Activated CD4-positive, alpha-beta T cell treated with anti-CD3 and anti-CD28 coated beads, Interleukin-2, amount 50 U/mL, for 24 hours (primary cell): ENCODE measurements around the gene CCDC152.
A peak's percentile ranks its signal among the peaks of the same experiment; 100 is the strongest.
"Not testable (repeated sequence)": the region's sequence is repeated elsewhere in the genome, so short reads cannot be mapped to it uniquely, and the experiment has no call there.

Source experiments
- DNase-seq, 2 donors: peaks; one replicate each; pipeline ENCODE4 v3.0.0-alpha.2; 2020; ENCODE audit warnings: low read depth in 1 of 2, low spot score in 1 of 2

The CCDC152 gene, protein sequence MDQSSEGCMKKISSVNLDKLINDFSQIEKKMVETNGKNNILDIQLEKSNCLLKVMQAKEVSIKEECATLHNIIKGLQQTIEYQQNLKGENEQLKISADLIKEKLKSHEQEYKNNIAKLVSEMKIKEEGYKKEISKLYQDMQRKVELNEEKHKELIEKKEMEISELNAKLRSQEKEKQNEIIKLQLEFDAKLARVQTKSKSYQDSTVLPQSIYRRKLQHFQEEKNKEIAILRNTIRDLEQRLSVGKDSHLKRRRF

DNA sequence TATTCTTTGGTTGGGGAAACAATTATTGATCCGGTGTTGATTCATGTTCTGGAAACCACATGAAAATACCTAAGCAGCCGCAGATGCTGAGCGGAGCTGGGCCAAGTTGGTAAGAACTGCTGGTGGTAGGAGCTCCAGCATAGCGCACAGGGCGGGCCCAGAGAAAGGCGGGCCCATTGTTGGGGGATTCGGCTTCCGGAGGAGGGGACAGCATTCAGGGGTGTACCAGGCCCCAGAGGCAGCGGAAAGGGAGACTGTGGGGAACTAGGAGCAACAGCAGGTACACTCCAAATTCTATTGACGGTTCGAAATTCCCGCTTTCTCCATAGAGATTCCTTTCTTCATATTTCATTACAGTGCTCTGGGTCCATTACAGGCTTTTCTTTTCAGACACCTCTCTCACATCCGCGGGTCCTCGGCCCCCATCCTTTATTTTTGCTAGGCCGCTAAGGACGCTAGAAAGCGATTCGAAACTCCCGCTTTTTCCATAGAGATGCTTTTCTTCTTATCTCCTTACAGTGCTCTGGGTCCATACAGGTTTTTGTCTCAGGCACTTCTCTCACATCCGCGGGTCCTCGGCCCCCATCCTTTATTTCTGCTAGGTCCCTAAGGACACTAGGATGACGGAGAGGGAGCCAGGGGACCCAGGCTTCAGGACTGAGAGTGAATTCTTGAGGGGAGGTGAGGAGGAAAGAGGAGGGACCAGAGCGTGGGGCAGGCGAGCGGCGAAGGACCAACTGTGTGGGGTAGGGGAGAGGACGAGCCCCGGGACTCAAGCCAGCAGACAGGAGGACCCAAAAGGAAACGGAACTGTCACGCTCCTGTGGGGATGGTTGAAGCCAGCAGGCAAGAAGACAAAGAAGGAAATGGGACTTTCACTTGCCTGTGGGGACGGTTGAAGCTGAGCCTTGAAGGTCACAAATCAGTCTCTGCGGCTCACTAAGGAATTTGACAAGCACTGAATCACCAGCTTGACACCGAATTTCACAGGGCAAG is at the start of gene CCDC152:
TSS of gene CCDC152 (plus strand) at position 213 of the 996 bp plus-strand sequence. CDS start 2,304 bp downstream, outside the sequence.
- peak; percentile 26 to 49 for DNase-seq

DNA sequence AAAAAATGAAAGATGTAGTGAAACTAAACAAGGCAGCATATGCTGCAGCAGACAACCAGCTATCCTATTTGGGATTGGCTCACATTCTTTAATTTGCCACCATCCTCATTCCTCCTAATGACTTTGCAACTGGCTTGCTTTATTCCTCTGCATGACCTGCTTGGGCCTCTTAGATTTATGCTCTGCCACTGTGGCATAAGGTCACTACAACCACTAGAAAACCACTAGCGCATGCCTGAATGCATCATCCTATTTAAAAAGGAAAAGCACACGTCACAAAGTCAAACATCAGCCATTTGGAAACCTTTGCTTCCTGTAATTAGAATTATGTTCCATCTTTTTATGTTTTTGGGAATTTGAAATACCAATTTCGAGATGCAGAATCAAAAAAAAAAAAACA is 40.8 kb upstream of the CCDC152 start:
- DNase-seq, result no peak

DNA sequence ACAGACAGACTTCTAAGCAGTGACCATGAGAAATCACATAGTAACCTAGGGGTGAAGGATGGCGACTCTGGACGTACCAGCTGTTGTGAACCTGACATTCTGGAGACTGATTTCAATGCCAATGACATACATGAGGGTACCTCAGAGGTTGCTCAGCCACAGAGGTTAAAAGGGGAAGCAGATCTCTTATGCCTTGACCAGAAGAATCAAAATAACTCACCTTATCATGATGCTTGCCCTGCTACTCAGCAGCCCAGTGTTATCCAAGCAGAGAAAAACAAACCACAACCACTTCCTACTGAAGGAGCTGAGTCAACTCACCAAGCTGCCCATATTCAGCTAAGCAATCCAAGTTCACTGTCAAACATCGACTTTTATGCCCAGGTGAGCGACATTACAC is 38.0 kb upstream of the CCDC152 start:
- no peak for DNase-seq

DNA sequence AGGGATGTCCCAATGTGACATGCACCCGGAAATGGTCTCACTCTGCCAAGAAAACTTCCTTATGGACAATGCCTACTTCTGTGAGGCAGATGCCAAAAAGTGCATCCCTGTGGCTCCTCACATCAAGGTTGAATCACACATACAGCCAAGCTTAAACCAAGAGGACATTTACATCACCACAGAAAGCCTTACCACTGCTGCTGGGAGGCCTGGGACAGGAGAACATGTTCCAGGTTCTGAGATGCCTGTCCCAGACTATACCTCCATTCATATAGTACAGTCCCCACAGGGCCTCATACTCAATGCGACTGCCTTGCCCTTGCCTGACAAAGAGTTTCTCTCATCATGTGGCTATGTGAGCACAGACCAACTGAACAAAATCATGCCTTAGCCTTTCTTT is 37.6 kb upstream of the CCDC152 start:
- DNase-seq, result no peak

DNA sequence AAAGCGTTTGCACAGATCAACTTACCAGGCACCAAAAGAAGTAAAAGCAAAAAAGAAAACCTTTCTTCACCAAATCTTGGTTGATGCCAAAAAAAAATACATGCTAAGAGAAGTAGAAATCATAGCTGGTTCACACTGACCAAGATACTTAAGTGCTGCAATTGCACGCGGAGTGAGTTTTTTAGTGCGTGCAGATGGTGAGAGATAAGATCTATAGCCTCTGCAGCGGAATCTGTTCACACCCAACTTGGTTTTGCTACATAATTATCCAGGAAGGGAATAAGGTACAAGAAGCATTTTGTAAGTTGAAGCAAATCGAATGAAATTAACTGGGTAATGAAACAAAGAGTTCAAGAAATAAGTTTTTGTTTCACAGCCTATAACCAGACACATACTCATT is 36.4 kb upstream of the CCDC152 start:
- DNase-seq, result no peak

DNA sequence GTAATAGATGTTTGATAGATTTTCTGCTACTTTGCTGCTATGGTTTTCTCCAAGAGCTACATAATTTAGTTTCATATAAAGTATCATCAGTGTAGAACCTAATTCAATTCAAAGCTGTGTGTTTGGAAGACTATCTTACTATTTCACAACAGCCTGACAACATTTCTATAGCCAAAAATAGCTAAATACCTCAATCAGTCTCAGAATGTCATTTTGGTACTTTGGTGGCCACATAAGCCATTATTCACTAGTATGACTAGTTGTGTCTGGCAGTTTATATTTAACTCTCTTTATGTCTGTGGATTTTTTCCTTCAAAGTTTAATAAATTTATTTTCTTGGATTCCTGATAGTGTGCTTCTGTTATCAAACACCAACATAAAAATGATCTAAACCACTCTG is 35.1 kb upstream of the CCDC152 start:
- no peak for DNase-seq

DNA sequence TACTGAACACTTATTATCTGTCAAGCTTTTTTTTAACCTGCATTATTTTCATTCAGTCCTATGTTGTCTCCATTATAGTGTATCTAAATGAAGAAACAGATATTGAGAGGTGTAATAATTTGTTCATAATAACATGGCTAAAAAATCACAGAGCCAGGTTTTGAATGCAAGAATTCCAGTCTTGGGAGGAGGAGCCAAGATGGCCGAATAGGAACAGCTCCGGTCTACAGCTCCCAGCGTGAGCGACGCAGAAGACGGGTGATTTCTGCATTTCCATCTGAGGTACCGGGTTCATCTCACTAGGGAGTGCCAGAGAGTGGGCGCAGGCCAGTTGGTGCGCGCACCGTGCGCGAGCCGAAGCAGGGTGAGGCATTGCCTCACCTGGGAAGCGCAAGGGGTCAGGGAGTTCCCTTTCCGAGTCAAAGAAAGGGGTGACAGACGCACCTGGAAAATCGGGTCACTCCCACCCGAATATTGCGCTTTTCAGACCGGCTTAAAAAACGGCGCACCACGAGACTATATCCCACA is 22.0 kb upstream of the CCDC152 start:
- not testable (repeated sequence) for DNase-seq

DNA sequence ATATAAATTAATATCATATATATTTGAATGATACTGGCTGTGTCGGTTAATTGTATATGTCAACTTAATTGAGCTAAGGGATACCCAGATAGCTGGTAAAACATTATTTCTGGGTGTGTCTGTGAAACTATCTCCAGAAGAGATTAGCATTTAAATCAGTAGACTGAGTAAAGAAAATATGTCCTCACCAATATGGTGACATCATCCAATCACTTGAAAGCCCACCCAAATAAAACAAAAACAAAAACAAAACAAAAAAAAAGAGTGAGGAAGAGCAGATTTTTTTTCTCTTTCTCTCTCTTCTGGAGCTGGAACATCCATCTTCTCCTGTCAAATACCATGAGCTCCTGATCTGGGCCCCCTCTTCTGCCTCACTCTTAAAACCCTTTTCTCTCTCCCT is 15.7 kb upstream of the CCDC152 start:
- DNase-seq, result no peak

DNA sequence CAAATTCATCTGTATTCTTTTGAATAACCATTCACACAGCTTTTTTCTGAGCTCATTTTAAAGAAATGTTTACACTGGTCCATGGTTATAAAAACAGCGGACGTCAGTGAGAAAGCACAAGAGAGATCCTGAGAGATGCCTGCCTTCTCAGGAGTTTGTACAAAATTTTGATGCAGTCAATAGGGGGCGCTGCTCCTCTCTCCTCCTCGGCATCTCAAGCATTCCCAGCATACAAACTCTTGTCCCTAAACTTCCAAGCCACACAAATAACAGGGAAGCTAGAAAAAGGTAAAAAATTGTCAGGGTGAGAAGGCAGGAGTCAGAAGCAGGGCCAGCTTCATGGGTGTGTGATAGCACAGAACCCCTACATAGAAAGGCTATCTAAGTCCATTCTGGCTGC is 11.2 kb upstream of the CCDC152 start:
- no peak for DNase-seq

DNA sequence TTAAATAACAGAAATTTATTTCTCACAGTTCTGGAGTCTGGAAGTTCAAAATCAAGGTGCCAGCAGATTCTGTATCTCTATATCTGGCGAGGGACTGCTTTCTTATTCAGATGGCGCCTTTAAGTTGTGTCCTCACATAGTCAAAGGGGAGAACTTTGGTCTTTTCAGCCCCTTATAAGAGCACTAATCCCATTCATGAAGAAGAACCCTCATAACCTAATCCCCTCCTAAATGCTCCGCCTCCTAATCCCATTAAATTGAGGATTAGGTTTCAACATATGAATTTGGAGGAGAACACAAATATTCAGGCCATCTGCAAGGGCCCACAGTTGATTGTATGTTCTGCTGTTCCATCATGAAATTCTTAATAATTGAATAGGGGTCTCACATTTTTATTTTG is 10.8 kb upstream of the CCDC152 start:
- no peak for DNase-seq

DNA sequence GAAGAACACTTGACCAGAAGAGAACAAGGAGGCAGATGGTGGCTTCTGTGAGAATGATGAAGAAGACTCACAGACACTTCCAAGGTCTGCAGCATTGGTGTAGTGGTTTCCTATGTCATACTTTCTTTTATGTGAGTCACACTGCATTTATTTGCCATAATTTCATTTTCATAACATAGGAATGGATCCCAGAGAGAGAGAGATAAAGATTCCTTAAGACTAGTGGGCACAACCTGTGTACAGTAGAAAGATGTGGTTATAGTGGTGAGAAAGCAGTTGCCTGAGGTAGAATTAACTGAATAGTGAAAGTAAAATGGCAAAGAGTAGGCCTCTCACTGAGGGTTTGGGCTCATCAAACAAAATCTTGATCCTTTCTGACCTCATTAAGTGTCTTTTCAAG is 7.6 kb upstream of the CCDC152 start:
- DNase-seq, result no peak

DNA sequence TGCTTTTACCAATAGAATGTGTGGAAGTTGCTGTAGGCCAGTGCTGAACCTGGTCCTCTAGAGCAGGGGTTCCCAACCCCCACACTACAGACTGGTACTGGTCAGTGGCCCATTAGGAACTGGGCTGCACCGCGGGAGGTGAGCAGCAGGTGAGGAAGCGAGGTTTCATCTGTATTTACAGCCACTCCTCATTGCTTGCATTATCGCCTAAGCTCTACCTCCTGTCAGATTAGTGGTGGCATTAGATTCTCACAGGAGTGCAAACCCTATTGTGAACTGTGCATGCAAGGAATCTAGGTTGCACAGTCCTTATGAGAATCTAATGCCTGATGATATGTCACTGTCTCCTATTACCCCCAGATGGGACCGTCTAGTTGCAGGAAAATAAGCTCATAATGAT is 6.1 kb upstream of the CCDC152 start:
- DNase-seq, result no peak

DNA sequence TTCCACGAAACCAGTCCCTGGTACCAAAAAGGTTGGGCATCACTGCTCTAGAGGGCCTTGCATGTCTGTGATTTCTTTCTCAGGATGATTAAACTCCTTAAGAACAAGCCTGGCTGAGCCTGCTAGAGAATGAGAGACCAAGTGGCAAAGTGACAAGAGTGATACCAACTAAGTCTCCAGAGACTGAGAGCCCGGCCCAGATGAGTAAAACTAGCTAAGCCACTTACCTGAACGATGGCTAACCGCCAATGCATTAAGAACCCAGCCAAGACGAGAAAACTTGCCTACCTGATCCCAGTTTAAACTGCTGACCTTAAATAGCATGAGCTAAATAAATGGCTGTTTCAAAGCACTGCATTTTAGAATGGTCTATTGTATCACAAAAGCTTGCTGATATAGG is 5.6 kb upstream of the CCDC152 start:
- no peak for DNase-seq

DNA sequence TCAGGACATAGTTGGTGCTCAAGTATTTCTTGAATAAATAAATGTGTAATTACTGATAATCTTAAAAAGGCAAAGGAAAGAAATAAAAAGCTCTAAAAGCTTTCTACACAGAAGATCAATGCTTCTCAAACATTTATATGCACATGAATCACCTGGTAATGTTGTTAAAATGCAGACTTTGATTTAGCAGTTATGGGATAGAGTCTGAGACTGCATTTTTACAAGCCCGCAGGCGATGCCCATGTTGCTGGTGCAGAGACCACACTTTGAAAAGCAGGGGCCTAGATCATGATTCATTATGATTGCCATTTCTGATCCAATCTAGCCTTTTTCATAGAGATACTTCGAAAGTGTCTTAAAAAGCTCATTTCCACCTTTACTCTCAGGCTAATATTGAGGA is 3.5 kb upstream of the CCDC152 start:
- no peak for DNase-seq

DNA sequence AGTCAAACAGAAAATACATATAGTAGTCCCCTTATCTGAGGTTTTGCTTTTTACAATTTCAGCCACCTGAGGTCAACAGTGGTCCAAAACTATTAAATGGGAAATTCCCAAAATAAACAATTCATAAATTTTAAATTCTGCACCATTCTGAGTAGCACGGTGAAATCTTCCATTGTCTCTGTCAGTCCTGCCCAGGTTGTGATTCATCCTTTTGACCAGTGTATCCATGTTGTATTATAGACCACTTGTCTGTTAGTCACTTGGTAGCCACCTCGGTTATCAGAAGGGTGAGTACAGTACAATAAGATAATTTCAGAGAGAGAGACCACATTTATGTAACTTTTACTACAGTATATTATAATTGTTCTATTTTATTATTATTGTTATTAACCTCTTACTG is 2.8 kb downstream of the CCDC152 start:
- no peak for DNase-seq

DNA sequence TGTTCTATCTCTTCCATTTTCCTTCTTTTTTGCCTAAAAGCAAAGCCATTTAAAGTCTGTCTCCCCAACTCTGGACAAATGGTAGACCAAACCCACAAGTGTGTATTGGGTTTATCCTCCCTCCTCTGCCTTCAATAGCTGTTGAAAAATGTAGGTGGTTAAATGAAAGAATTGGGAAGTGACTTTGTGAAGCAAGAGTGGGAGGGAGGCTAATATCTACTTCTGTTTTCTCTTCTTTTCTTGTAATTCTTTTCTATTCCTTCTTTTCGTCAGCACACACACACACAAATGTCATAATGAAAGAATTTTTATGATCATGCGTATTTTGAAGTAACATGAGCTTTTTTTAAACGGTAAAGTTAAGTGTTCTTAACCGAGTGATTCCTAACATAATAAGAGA is 3.8 kb downstream of the CCDC152 start:
- DNase-seq, result no peak

DNA sequence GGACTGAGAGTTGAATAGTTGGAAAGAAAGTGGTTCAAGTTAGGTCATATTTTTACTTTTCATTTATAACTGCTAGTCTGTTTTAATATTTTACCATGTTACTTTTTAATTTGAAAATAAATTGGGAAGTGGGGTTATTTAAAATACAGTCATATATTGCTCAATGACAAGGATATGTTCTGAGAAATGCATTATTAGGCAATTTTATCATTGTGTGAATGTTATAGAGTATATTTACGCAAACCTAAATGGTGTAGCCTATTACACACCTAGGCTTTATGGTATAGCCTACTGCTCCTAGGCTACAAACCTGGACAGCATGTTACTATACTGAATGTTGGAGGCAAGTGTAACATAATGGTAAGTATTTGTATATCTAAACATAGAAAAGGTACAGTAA is 5.2 kb downstream of the CCDC152 start:
- no peak for DNase-seq

DNA sequence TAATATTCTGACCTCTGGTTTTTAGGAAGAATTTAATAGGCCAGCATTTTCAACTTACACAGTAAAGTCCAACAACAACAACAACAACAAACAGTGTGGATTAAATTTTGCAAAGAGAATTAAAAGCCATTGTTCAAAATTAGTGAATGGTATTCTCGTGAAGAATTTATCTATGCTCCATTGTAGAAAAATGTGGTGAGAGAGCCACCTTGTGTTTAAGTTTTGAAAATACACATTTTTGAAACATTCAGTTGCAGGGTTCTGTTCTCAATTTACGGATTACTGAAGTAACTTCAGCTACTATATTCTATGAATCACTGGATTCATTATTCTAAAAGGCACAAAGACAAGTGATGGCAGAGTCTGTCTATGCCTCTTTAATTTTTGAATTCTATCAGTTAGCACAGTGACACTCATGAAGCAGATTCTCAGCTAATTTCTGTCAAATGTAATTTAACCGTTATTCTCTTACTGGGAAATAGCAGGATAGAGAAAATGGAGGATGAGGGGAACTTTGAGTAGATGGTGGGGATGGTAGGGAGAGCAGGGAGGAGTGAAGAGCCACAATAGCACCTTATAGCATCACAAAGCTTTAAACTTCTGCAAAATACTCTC is 11.0 kb downstream of the CCDC152 start:
- no peak for DNase-seq

DNA sequence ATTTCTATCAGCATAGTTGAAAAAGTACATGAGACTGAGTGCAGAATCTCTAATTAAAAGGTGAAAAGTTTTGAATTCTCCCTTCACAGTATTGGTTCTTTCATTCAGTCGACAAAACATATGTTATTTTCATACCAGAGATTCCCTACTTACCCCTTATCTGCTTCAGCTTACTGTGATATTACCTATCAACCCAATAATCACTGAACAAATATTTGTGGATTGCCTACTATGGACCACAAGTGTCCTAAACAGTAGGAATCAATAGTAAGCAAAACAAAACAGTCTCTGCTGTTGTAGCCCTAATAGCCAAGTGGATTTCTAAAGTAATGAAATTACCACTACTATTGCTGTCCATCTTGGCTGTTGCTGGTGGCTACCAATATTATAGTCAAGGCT is 11.5 kb downstream of the CCDC152 start:
- no peak for DNase-seq

DNA sequence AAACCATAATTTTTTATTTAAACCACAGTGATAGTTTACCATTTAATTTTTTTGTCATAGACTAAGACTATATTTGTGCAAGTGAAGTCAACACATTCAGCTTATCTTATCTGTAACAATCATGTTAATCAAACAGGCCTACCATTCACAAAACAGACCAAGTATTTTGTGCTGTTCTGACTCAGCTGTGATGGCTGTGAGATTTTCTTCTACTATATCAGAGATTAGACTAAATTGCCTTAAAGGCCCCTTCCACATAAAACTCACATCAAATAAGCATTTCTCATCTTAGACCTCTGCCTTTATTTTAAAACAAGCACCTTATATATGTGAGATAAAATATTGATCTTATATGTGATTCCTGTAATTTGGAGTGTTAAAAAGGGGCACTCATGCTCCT is 13.4 kb downstream of the CCDC152 start:
- DNase-seq, result no peak

DNA sequence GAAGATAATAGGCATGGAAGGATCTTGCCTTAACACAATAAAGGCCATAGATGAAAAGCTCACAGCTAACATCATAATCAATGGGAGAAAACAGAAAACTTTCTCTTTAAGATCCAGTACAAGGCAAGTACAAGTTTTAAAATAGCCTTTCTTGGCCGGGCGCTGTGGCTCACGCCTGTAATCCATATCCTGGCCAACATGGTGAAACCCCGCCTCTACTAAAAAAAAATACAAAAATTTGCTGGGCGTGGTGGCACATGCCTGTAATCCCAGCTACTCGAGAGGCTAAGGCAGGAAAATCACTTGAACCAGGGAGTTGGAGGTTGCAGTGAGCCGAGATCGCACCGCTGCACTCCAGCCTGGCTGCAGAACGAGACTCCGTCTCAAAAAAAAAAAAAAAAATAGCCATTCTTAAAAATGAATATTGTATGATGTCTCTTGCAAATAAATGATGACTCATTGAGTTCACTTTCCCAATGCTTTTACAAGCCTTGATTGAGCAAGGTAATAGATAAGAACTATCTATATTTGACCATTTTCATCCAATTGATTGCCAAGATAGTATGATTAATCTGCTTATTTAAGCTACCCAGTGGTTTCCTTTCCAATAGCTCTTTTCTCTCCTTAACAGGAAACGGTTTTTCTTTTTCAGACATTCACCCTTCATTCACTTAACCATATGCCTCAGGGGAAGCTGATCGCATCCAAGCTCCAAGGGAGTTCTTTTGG is 15.8 kb downstream of the CCDC152 start:
- no peak for DNase-seq
